Ovary (tissue), 3 donors: Measurements from ENCODE around the gene S100A1.

Experiments used
- POLR2A ChIP-seq: fragments of 450-650 bp; IDR thresholded peaks from one replicate; pipeline ENCODE4 v1.6.1; 2017; ENCODE audit warnings: antibody characterized with exemption, mild to moderate bottlenecking, moderate library complexity
- TF ChIP-seq, protein P1 (sequence below), 3 donors: fragments of 450-650 bp in 2 of 3; fragments of 200-600 bp in 1 of 3; IDR thresholded peaks; one replicate each; pipeline versions ENCODE4 v1.5.1 to v1.8.0; 2016 to 2022; ENCODE audit warnings: antibody characterized with exemption in 3 of 3, mild to moderate bottlenecking in 1 of 3
- donor health status: DM: no; HTN: no; CAD: no.

- no peak for TF ChIP-seq POLR2A
- TF ChIP-seq, protein P1, sequence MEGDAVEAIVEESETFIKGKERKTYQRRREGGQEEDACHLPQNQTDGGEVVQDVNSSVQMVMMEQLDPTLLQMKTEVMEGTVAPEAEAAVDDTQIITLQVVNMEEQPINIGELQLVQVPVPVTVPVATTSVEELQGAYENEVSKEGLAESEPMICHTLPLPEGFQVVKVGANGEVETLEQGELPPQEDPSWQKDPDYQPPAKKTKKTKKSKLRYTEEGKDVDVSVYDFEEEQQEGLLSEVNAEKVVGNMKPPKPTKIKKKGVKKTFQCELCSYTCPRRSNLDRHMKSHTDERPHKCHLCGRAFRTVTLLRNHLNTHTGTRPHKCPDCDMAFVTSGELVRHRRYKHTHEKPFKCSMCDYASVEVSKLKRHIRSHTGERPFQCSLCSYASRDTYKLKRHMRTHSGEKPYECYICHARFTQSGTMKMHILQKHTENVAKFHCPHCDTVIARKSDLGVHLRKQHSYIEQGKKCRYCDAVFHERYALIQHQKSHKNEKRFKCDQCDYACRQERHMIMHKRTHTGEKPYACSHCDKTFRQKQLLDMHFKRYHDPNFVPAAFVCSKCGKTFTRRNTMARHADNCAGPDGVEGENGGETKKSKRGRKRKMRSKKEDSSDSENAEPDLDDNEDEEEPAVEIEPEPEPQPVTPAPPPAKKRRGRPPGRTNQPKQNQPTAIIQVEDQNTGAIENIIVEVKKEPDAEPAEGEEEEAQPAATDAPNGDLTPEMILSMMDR (IDR thresholded peaks at IDR 0.05) = no peak
Observed at GRCh38 chr1:153586347-153586746, 41.9 kb upstream of the S100A1 start.
